GM19467 (cell line): ENCODE results near the gene UBE2M.

Source experiments
- ATAC-seq: cut with Tn5 transposase; IDR thresholded peaks from one replicate; pipeline ENCODE4 v1.9.1; 2021; ENCODE audit warnings: mild to moderate bottlenecking, moderate library complexity; ENCODE audit not compliant: unreplicated experiment

The UBE2M gene

GRCh38 chr19:58555920-58556621 lies 2.3 kb downstream of the UBE2M start:
- no peak for ATAC-seq

GRCh38 chr19:58555369-58555885 lies 3.0 kb downstream of the UBE2M start:
- ATAC-seq = no peak

GRCh38 chr19:58554494-58555368 lies 3.7 kb downstream of the UBE2M start, which contains the start of gene CHMP2A:
Gene CHMP2A (minus strand): TSS chr19:58555105. CDS start chr19:58554212, 893 bp downstream.
- ATAC-seq = peak; percentile 32

GRCh38 chr19:58553799-58554493 lies 4.5 kb downstream of the UBE2M start:
- no peak for ATAC-seq

GRCh38 chr19:58552655-58553054 lies 5.8 kb downstream of the UBE2M start:
- ATAC-seq = no peak

GRCh38 chr19:58551577-58552471 lies 6.6 kb downstream of the UBE2M start:
- no peak for ATAC-seq

- no peak for ATAC-seq
Observed at GRCh38 chr19:58551123-58551497, 7.3 kb downstream of the UBE2M start.

GRCh38 chr19:58550362-58551122 lies 7.9 kb downstream of the UBE2M start:
- no peak for ATAC-seq

- ATAC-seq = no peak
Observed at GRCh38 chr19:58549664-58550361, 8.6 kb downstream of the UBE2M start.

GRCh38 chr19:58548859-58549663 lies 9.3 kb downstream of the UBE2M start:
- no peak for ATAC-seq

- ATAC-seq = no peak
Observed at GRCh38 chr19:58547323-58548312, 10.8 kb downstream of the UBE2M start.

- no peak for ATAC-seq
Observed at GRCh38 chr19:58546019-58546530, 12.3 kb downstream of the UBE2M start.

- ATAC-seq = no peak
Observed at GRCh38 chr19:58545286-58546018, 13.0 kb downstream of the UBE2M start.

- peak; percentile 35 for ATAC-seq
Observed at GRCh38 chr19:58544591-58545285, 13.7 kb downstream of the UBE2M start.

GRCh38 chr19:58543826-58544590 lies 14.4 kb downstream of the UBE2M start, which contains the start of gene TRIM28:
Gene TRIM28 (plus strand): TSS chr19:58544064. CDS start chr19:58544758, 694 bp downstream.
- peak; percentile 77 for ATAC-seq
